ENCODE data around the gene TNFAIP8L3.
A peak's percentile ranks its signal among the peaks of the same experiment; 100 is the strongest.

The TNFAIP8L3 gene

GRCh38 chr15:51062736-51063135, 32.0 kb downstream of the TNFAIP8L3 start:
- no peak for TF ChIP-seq CTCF (IDR thresholded peaks at IDR 0.05; ENCODE audit: poor library complexity, severe bottlenecking)
- DNase-seq (ENCODE audit: low spot score) (no peak), ATAC-seq (ENCODE audit: low read depth) (no peak)
- no peaks in the 10 kb centered on the region for H3K36me3 ChIP-seq (ENCODE audit: low read depth)
- no peaks in the 10 kb centered on the region for H3K4me1 ChIP-seq (ENCODE audit: insufficient read depth, poor library complexity, severe bottlenecking)
- no peaks in the 10 kb centered on the region for H3K9me3 ChIP-seq (ENCODE audit: severe bottlenecking)
- H3K27ac ChIP-seq (ENCODE audit: poor library complexity, severe bottlenecking): no peak overlapping the region
- H3K27me3 ChIP-seq (ENCODE audit: insufficient read depth, poor library complexity, severe bottlenecking): no peaks in the 10 kb centered on the region
- no peak overlapping the region for H3K4me3 ChIP-seq (ENCODE audit: severe bottlenecking)

- ATAC-seq (ENCODE audit: low read depth): peak; percentile 61; the same call in 2 of the 3 replicates
- Histone ChIP-seq H3K9me3 (ENCODE audit: severe bottlenecking) (no peaks in the 10 kb centered on the region), H3K4me1 (ENCODE audit: insufficient read depth, poor library complexity, severe bottlenecking) (no peaks in the 10 kb centered on the region)
Measured at GRCh38 chr15:51060030-51060673, 34.6 kb downstream of the TNFAIP8L3 start.

GRCh38 chr15:51054535-51054934, 40.2 kb downstream of the TNFAIP8L3 start:
- no peak for TF ChIP-seq CTCF (IDR thresholded peaks at IDR 0.05; ENCODE audit: poor library complexity, severe bottlenecking)
- ATAC-seq (ENCODE audit: low read depth): no peak
- H3K4me3 ChIP-seq (ENCODE audit: severe bottlenecking): no peak overlapping the region

More at GRCh38 chr15:51060030-51060673, 34.6 kb downstream of the TNFAIP8L3 start:
- DNase-seq (ENCODE audit: low spot score): no peak
- Histone ChIP-seq H3K36me3 (ENCODE audit: low read depth) (no peaks in the 10 kb centered on the region), H3K27me3 (ENCODE audit: insufficient read depth, poor library complexity, severe bottlenecking) (no peaks in the 10 kb centered on the region), H3K27ac (ENCODE audit: poor library complexity, severe bottlenecking) (no peak overlapping the region), H3K4me3 (ENCODE audit: severe bottlenecking) (no peak overlapping the region)
- TF ChIP-seq CTCF (IDR thresholded peaks at IDR 0.05; ENCODE audit: poor library complexity, severe bottlenecking): no peak

GRCh38 chr15:51053571-51053970, 41.1 kb downstream of the TNFAIP8L3 start:
- no peak overlapping the region for H3K4me3 ChIP-seq (ENCODE audit: severe bottlenecking)
- no peaks in the 10 kb centered on the region for H3K27me3 ChIP-seq (ENCODE audit: insufficient read depth, poor library complexity, severe bottlenecking)
- H3K4me1 ChIP-seq (ENCODE audit: insufficient read depth, poor library complexity, severe bottlenecking): no peaks in the 10 kb centered on the region
- no peaks in the 10 kb centered on the region for H3K9me3 ChIP-seq (ENCODE audit: severe bottlenecking)
- DNase-seq (ENCODE audit: low spot score) (no peak), ATAC-seq (ENCODE audit: low read depth) (no peak)
- no peak overlapping the region for H3K27ac ChIP-seq (ENCODE audit: poor library complexity, severe bottlenecking)
- no peak for TF ChIP-seq CTCF (IDR thresholded peaks at IDR 0.05; ENCODE audit: poor library complexity, severe bottlenecking)
- no peaks in the 10 kb centered on the region for H3K36me3 ChIP-seq (ENCODE audit: low read depth)

More at GRCh38 chr15:51054535-51054934, 40.2 kb downstream of the TNFAIP8L3 start:
- H3K4me1 ChIP-seq (ENCODE audit: insufficient read depth, poor library complexity, severe bottlenecking): no peaks in the 10 kb centered on the region
- no peak overlapping the region for H3K27ac ChIP-seq (ENCODE audit: poor library complexity, severe bottlenecking)
- no peak for DNase-seq (ENCODE audit: low spot score)
- H3K36me3 ChIP-seq (ENCODE audit: low read depth): no peaks in the 10 kb centered on the region
- H3K27me3 ChIP-seq (ENCODE audit: insufficient read depth, poor library complexity, severe bottlenecking): no peaks in the 10 kb centered on the region
- no peaks in the 10 kb centered on the region for H3K9me3 ChIP-seq (ENCODE audit: severe bottlenecking)

GRCh38 chr15:51051776-51052175, 42.9 kb downstream of the TNFAIP8L3 start:
- Histone ChIP-seq H3K27ac (ENCODE audit: poor library complexity, severe bottlenecking) (no peak overlapping the region), H3K4me1 (ENCODE audit: insufficient read depth, poor library complexity, severe bottlenecking) (no peaks in the 10 kb centered on the region), H3K36me3 (ENCODE audit: low read depth) (no peaks in the 10 kb centered on the region), H3K4me3 (ENCODE audit: severe bottlenecking) (no peak overlapping the region), H3K9me3 (ENCODE audit: severe bottlenecking) (no peaks in the 10 kb centered on the region), H3K27me3 (ENCODE audit: insufficient read depth, poor library complexity, severe bottlenecking) (no peaks in the 10 kb centered on the region)
- TF ChIP-seq CTCF (IDR thresholded peaks at IDR 0.05; ENCODE audit: poor library complexity, severe bottlenecking): no peak
- ATAC-seq (ENCODE audit: low read depth): peak; percentile 25; the same call in 1 of the 3 replicates
- no peak for DNase-seq (ENCODE audit: low spot score)
